Prostate gland (tissue), 2 donors: ENCODE results near the gene DSC2.

Experiments
- CTCF ChIP-seq, 4 experiments: fragments of 200-600 bp in 2 of 4; fragments of 450-650 bp in 2 of 4; sonication (generic) in 2 of 4; IDR thresholded peaks; 1 replicate in 3 of 4; 2 replicates in 1 of 4; pipeline ENCODE4 v1.5.1; 2016 to 2019; ENCODE audit warnings: antibody characterized with exemption in 4 of 4, mild to moderate bottlenecking in 2 of 4, moderate library complexity in 2 of 4
- POLR2AphosphoS5 ChIP-seq: sonication (generic); formaldehyde crosslinking; IDR thresholded peaks from one replicate; pipeline ENCODE4 v1.6.1; 2017; ENCODE audit warnings: antibody characterized with exemption

DNA sequence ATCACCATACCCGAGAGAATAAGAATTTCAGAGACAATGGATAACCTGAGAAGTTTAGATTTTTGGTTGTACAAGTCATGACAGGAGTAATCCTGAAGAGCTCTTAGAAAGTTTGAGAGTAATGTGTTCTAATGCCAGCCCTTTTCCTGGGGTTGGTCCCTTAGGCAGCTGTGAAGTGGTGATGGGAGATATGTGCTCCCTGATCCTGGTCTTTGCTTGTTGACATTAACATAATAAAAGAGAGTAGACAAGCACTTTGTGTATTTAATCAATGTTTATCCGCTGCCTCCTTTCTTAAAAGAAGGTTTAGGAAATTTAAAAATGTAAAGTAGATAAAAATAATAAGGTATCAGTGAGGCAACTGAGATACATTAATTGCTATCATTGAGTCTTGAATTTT, 45.9 kb downstream of the DSC2 start:
- TF ChIP-seq CTCF (IDR thresholded peaks at IDR 0.05) (no peak), POLR2AphosphoS5 (no peak)
